Measurements from ENCODE around the gene RBM18.

RBM18 gene, protein sequence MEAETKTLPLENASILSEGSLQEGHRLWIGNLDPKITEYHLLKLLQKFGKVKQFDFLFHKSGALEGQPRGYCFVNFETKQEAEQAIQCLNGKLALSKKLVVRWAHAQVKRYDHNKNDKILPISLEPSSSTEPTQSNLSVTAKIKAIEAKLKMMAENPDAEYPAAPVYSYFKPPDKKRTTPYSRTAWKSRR

DNA sequence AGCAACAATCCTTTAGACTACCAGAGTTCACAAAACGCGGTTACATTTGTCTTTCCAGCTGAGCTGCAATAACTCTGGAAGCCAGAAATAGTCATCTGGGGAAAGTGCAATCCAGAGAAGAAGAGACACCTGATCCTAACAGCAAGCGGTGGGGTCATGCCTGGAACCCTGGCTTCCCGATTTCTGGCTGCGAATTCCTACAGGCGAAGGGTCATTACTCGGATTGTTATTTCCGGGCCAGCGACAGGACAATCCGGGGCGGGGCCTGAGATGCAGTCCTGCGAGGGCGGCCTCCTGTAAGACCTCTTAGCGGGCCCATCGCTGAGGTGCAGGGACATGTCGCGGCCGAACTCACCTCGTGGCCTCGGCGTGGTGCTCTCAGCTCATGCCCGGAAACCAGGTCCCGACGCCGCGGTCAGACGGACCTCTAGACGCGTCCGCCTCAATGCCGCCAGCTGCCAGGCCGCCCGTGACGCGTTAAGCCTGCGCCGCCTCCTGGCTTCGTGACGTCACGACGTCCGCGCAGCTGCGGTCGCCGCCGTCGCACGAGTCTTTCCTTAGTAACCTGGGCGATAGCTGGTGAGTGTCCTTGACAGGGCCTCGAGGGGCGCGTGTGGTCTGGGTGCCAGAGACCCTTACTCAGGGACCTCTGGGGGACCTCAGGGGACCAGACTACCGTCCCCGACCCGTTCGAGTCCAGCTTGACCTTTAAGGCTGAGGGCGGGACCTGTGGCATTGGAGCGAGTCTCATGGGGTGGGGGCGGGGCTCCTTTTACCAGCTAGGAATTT lies at the start of gene RBM18, which contains the start of gene MRRF:
Gene RBM18 (minus strand): TSS at position 481 of the 789 bp plus-strand sequence. CDS start 3,348 bp downstream, outside the sequence.
Gene MRRF (plus strand): TSS at position 523 of the 789 bp plus-strand sequence. CDS start 6,010 bp downstream, outside the sequence.
- DNase-seq, result peak; percentile 92

DNA sequence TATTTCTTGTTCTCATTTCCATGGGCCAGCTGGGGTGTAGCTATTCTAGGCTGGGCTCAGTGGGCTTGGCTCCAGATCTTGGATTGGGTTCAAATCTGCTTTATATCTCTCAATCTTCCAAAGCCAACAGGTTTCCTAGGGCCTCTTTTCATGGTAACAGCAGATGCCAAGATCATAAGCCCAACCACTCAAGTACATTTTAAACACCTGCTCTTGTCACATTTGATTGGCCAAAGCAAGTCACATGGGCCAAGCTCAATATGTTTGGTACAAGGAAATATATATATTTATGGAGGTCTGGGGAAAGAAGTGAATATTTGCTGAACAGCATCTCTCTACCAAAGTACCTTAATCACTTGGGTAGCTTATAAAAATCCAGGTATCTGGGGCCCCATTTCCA lies 49.5 kb upstream of the RBM18 start:
- no peak for DNase-seq

DNA sequence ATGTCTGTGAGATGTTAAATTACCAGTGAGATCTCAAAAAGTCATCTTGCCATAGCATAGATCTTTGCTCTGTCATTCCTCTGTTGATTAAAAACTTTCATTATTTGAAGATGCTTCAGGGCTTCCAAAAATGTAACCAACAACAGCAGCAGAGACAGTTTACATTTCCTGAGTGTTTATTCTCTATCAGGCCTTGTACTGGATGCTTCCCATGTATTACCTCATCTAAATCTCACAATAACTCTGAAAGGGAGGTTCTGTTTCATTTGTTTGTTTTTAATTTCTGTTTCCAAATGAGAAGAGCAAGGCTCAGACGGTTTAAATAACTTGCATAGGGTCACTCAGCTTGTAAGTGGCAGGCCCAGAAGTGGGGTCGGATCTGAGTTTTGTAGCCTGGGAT lies 45.2 kb upstream of the RBM18 start:
- no peak for DNase-seq

DNA sequence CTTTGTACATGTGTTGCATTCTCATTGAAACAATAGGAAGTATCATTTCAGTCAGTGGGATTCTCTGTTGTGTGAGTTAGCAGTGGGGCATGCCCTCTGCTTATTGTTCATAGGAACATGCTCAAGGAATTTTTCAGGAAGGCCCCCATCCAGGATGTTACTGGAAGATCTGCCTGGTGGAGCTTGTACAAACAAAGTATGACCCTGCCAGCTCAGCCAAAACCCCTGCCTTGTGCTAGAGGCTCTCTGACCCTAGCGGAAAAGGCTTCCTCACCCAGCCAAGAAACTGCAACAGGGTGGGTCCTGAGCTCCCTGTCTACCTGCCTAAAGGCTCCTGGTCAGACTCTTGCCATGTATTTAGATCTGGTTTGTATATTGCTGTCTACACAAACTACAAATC lies 43.3 kb upstream of the RBM18 start:
- no peak for DNase-seq

DNA sequence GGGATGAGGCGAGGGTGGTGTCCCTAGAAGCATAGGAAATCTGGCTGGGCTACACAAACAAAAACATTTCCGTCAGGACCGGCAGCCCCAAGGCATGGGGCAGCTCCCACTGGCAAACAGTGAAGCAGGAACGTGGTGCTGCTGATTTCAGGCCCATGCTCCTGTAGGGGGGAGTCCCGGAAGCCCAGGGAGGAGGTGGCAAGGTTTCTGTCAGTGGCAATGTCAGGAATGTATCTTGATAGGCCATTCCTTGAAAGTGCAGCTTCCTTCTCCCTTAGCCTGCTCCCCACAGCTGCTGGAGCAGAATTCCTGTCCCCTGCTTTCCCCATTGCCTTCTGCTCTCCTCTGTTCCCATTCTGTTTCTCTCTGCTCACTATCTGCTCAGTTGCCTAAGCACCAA lies 42.4 kb upstream of the RBM18 start:
- DNase-seq, result no peak

DNA sequence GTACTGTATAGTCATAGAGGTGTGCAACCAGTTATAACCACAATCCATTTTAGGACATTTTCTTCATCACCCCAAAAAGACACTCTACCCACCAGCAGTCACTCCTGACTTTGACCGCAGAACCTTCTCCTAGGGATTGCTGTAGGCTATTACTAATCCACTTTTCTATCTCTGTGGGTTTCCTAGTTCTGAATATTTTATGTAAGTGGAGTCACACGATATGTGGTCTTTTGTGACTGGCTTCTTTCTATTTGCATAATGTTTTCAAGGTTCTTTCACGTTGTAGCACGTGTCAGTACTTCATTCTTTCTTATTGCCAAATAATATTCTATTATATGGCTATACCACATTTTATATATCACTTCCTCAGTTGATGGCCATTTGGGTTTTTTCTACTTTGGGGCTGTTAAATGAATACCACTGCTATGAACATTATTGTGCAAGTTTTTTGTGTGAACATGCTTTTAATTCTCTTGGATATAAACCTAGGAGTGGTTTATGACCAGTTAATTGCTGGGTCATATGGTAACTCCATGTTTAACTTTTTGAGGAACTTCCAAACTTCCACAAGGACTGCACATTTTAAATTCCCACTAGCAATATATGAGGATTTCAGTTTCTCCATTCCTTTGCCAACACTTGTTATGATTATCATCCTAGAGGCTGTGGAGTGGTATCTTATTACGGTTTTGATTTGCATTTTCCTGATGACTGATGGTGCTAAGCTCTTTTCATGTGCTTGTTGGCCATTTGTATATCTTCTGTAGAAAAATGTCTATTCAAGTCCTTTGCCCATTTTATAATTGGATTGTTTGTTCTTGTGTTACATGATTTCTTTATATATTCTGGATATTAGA lies 37.8 kb upstream of the RBM18 start:
- DNase-seq, result no peak

DNA sequence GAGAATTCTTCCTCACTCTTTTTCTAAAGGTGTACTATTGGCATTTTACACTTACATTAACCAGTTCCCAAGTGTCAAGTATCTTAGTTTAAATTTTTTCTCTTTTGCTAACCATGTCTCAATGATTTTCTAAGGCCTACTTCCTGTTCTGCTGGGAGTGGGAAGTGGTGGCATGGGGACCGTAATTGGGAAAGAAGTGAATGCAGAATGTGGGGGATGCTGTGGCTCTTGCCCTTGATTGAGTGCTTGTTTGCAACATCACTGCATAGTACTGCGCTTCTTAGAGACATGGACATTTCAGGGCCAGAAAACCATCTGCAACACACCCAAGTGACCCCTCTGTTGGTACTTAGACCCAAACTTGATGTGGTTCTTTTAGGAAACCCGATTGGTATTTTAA lies 32.9 kb upstream of the RBM18 start:
- DNase-seq, result no peak

DNA sequence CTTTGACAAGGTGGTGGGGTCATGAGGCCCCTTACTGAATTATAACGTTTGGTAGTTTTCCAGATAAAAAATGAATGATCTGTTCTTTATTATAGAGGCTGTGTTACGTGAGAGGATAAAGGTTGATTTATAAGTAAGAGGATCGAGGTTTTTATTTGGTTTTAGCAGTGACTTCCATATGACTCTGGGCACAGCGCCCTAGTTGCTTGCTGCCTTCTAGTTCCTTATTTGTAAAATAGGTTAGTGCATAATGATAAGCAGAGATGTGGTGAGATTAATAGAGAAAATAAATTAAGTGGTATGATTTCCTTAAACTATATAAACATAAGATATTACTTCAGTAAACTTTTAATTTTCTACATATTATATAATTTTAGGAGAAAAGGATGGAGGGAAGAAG lies 29.9 kb upstream of the RBM18 start:
- no peak for DNase-seq

DNA sequence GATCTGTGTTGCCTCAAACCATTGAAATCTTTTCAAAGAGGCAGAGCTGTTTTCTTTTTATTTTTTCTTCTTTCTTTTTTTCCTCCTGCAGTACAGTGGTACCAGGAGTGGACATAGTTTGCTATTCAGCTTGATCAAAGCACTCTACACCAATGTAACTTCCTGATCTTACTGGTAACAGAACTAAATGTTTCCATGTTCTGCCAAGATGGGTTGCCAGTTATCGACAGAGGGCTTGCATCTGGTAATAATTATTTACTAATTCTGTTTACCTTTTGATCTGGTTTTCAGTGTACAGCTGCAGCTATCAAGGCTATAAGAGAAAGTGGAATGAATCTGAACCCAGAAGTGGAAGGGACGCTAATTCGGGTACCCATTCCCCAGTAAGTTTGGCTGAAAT lies 26.8 kb upstream of the RBM18 start:
- no peak for DNase-seq

DNA sequence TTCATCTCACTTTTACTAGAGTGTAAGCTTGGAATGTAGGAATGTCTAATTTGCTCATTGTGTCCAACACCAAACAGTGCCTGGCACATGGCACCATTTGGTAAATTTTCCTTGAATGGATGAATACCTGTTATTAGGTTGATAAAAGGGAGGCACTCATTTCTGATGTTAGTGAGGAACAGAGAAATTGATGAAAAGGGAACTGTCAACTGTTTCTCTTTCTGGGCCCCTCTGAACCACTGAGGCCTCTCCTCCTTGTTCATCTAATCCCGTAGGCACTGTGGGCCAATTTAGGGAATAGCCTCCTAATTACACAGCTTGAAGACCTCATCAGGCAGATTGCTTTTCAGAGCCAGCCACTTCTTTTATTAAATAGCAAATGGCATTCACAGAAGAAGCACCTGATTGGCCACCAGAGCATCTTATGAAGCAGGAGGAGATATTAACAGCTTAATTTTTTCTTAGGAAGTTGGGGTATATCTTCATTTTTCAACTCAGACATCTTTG lies 22.6 kb upstream of the RBM18 start:
- DNase-seq, result no peak

DNA sequence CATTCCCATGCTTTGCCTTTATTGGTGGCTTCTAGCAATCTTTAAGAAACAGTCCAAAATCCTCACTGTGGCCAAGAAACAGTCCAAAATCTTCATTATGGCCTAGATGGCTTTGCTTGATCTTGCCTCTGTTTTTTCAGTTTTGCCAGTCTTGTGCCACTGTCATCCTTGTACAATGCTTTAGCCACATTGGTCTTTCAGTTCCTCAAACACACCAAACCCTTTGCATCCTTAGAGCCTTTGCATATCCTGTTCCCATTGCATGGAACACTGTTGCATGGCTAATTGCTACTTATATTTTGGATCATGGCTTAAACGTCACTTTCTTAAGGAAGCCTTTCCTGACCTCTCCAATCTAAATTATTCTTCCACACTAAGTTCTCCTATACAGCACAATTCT lies 22.1 kb upstream of the RBM18 start:
- no peak for DNase-seq

DNA sequence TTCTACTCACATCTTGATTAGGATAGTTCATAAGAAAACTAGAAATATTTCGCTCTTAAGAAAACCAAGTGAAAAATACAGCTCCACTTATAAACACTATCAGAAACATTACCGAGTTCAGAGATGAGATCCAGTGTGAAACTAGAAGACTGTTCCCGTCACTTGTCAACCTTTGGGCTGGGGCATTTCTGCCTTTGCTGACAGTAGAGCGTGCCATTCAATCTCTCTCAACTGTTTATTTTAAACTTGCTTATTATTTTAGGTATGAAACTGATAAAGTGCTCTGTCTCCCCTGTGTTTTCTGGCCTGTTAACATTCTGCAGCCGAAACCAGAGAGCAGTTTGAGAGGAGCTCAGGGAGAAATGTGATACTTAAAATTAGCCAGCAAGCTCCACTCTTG lies 16.7 kb upstream of the RBM18 start:
- DNase-seq, result no peak

DNA sequence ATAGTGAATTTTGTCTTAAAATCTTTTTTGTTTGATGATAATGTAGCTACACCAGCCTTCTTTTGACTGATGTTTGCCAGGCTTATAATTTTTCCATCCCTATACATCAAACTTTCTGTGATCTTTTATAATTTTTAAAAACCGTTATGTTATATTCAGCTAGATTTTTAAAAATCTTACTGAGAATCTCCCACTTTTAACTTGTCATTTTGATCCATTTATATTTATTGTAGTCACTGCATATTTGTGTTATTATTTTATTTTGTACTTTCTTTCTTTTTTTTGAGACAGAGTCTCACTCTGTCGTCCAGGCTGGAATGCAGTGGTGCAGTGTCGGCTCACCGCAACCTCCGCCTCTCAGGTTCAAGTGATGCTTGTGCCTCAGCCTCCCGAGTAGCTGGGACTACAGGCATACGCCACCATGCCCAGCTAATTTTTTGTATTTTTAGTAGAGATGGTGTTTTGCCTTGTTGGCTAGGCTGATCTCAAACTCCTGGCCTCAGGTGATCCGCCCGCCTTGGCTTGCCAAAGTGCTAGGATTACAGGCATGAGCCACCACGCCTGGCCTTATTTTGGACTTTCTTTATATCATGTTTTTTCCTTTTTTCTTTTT lies 12.8 kb upstream of the RBM18 start:
- no peak for DNase-seq

DNA sequence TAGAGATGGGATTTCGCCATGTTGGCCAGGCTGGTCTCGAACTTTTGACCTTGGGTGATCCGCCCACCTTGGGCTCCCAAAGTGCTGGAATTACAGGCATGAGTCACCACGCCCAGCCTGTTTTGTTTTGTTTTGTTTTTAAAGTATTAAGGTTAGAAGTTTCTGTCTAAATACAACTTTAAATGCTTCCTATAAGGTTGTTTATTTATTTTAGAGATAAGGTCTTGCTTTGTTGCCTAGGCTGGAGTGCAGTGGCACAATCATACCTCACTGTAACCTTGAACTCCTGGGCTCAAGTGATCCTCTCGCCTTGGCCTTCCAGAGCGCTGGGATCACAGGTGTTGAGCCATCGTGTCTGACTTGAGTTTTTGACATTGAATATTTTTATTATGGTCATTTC lies 11.5 kb upstream of the RBM18 start:
- DNase-seq, result no peak

DNA sequence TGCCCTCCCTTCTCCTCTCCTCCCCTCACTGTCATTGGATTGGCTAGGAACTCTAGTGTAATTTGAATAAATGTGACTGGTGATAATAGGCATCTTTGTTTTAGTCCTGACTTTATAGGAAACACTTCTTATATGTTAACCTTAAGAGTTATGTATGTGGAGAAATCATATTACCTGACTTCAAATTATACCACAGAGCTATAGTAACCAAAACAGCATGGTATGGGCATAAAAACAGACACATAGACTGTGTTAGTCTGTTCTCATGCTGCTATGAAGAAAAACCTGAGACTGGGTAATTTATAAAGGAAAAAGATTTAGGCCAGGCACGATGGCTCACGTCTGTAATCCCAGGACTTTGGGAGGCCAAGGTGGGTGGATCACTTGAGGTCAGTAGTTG lies 9.4 kb upstream of the RBM18 start:
- DNase-seq, result no peak

DNA sequence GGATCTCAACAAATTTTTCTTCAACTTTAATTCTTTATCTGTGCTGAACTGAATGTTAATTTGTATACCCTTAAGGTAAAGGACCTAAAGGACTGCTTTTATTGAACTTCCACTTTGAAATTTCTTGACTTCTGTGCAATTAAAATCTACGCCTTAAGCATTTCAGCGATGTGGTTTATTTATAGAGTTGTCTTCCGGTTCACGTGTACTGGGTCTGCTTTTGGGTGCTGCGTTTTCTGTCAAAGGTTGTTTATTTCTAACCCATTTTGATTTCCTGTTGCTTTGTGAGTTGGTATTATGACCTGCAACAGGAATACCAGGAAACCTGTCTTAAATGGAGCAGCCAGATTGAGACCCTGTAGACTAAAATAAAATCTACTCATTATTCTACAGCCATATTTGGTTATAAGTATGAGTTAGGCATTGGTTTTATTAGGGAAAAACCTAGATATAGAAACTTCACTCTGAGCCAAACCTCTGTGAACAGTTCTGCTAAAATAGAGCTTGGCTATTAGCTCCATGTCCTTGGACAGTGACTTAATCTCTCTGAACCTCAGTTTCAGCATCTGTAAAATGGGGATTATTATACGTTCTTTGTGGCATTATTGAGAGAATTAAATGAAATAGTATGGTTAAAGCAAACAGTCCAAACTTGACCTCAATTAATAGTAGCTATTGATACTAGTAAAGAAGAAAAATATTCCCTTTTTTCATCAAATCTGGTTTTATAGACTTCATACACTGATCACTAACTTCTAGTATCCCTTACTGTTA lies 3.6 kb upstream of the RBM18 start:
- DNase-seq, result no peak

DNA sequence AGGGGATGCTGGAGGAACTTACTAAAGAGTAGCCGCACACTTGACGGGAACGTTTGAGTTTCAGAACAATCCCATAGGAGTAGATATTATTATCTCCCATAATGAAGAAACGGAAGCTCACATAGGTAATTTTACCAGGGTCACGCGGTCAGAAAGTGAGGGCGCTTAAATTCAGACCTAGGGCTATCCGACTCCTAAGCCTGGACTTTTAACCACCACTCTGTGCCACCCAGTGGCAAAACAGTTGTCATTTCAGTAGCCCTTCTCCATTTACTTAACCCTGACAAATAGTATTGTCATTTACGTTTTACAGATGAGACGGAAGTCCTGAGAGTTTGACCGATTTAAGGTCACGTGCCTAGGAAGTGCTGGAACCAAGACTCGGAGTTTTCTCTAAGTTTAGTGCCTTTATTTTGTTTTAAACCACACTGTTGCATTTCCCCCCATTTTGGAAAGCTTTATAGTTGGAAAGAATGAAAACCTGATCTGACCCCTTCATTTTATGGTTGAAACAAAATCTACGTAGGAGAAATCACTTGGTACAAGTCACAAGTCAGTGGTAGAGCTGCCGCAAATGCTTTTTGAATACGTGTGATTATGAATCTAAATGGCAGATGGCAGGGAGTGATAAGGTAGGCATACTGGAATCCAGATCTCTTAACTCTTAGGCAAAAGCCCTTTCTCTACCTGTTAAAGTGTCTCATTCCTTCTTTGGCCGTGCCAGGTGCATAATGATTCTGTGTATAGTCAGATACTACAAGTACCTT lies 692 bp upstream of the RBM18 start:
- DNase-seq, result no peak

DNA sequence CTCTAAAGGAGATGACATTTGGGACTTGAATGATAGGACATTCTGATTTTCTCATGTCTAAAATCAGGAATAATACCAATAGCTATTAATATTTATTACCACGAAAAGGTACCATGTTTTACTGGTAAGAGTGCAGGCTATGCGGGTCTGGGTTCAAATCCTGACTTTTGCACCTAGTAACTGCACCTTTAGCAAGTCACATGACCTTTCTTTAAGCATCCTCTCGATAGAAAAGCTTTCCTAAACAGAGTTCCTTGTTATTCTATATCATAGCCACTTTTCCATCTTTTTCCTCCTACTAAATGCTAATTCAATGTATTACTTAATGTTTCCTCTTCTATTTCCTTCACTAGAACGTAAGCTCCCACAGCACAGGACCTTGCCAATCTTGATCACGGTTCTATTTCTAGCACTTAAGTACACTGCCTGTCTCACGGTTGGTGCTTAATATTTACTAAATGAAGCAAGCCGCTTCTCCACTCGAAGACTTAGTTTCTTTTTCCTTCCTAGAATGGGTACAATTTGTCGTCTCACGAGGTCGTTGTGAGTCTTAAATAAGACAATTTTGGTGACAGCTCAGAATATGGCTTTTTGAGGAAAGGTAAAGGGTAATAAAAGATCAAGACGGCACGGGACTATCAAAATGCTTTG lies 816 bp downstream of the RBM18 start:
- no peak for DNase-seq

DNA sequence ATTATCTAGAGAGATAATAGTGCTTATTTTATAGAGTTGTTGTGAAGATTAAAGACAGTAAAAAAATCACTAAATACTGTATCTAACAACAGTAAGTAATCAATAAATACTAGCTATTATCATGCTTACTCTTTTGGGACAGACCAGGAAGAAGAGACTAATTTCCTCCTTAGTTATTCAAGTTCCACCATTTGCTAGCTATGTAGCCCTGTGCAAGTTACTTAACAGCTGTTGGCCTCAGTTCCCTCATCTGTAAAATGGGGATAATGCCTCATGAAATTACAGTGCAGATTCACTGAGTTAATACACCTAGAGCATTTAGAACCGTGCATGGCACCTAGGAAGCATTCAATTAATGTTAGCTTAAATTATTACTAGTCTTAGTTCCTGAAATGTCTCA lies 2.6 kb downstream of the RBM18 start:
- DNase-seq, result no peak

DNA sequence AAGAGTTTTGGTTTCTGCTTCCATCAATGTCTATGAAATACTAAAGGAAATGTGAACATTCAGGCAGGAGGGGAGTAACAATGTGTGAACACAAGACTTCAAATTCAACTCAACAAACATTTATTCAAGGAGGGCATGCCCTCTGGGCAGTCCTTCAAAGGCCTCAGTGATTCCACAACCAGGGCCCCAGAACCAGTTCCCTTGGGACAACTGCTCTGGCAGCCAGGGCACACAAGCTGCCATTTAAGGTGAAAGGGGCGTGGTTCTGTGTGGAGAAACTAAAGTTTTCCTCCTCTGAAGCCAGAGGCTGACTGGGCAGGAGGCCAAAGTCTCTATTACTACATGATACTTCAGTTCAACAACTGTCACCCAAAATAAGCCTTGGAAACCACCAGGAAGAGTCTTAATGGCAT lies 3.2 kb downstream of the RBM18 start:
- no peak for DNase-seq

DNA sequence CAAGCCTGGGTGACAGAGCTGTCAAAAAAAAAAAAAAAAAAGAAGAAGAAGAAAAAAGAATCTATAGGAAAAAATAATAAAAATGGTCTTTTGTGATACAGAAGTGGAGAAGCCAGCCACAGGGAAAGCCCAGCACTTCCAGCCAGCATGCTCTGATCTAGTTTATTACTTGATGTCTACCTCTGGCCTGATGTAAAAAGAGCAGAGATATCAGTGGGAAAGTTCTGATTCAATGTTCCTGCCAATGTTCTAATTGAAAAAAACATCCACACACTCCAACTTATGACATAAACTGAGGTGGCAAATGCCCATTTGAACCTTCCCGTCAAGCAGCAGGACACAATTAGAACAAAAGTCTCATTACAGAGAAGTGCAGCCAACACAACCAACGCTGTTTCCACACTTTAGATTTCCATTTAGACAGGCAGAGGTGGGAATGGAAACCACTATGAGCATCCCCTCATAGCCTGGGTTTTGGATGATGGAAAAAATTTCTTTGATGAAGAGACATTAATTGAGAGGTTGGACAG lies 5.7 kb downstream of the RBM18 start:
- DNase-seq, result no peak

Data from activated CD4-positive, CD25-positive, alpha-beta regulatory T cell treated with anti-CD3 and anti-CD28 coated beads, Interleukin-2, amount 50 U/mL, for 72 hours (primary cell).